HG02642 (cell line): Measurements from ENCODE around the gene KIF15.

Source experiments
- ATAC-seq: cut with Tn5 transposase; IDR thresholded peaks from one replicate; pipeline ENCODE4 v1.9.1; 2021; ENCODE audit warnings: mild to moderate bottlenecking; ENCODE audit not compliant: unreplicated experiment, poor library complexity

Gene KIF15

GRCh38 chr3:44870375-44871061, 108.9 kb downstream of the KIF15 start:
- no peak for ATAC-seq

GRCh38 chr3:44874308-44874707, 112.7 kb downstream of the KIF15 start, which contains the start of gene TGM4:
TSS of gene TGM4 (plus strand) at chr3:44874608. CDS start at chr3:44874679, 71 bp downstream.
- no peak for ATAC-seq

GRCh38 chr3:44875596-44875995, 114.0 kb downstream of the KIF15 start:
- no peak for ATAC-seq

GRCh38 chr3:44877333-44877732, 115.7 kb downstream of the KIF15 start:
- no peak for ATAC-seq

- no peak for ATAC-seq
Measured at GRCh38 chr3:44880284-44880683, 118.7 kb downstream of the KIF15 start.

DNA sequence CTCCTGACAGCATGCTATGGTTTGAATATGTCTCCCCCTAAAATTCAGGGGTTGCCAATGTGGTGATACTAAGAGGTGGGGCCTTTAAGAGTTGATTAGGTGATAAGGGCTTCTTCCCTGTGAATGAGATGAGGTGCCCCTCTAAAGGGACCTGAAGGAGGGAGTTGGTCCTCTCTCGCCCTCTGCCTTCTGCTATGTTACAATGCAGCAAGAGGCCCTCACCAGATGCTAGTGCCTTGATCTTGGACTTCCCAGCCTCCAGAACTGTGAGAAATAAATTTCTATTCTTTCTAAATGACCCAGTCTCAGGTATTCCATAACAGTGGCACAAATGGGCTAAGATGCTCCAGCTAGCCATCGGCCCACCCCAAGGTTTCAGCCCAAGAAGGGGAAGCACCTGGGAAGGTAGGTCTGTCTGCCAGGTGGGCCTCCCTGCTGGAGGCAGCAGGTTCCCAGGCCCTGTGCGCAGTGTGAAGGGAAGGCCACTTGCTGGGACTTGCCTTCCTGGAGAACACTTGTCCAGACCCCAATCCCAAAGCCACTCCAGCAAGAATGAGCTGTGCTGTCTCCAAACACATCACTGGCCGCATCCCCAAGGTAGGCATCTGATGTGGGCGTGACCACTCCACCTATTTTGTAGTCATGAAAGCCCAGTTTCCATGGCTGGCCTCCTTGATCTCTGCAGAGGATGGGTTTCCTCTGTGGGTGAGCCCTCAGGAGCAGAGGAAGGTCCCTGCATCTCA, 121.8 kb downstream of the KIF15 start:
- no peak for ATAC-seq

GRCh38 chr3:44883999-44884431, 122.4 kb downstream of the KIF15 start:
- no peak for ATAC-seq

DNA sequence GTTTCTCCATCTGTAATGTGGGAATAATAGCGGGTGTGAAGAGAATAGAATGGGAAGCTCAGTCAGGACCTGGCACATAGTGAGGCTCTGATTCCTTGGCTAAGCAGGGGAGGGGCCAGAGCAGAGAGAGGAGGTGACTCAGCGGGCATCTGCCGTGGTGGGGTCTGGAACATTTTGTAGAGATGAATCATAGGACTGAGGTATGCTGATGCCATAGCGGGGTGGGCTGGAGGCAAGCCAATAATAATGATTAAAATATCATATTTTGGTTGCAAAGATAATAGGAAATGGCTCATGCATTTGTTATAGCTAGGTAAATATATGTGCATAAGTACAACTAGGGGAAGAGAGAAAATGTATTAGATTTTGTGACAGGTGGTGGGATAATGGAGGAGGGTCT, 124.0 kb downstream of the KIF15 start:
- no peak for ATAC-seq

DNA sequence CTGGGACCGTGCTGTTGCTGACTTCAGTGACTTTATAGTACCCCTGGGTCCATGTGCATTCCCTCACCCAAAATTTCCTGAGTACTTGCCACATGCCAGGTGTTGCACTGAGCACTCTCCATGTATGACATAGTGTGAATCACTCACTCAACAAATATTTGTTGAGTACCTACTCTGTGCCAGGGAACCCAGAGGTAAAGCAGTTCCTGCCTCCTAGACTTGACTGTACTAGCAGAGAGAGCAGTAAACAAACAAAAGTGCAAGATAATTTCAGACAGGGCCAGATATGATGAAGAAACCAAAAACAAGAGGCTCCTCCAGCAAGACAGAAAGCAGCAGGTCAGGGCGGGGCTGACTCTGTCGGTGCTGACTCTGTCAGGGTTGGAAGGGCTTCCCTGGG, 125.0 kb downstream of the KIF15 start:
- no peak for ATAC-seq

- ATAC-seq: no peak
Measured at GRCh38 chr3:44887101-44887500, 125.5 kb downstream of the KIF15 start.

DNA sequence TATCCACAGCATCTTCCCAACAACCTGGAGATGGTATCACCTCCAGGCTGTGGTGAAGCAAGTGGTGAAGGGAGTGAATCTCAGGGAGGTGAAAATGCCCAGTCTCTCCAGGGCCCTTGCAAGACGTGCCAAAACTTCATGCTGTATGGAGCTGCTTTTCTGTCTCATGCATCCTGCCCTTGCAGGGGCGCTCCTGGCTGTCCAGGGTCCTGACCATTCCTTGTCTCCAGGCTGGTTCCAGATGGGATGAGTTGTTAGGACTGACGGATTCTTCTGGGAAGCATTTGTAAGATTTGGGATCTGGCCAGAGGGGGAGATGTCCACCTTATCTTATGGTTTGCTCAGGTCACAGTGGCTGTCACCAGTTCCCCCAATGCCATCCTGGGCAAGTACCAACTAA, 128.7 kb downstream of the KIF15 start:
- ATAC-seq: no peak

- no peak for ATAC-seq
Measured at GRCh38 chr3:44890852-44891251, 129.3 kb downstream of the KIF15 start.

DNA sequence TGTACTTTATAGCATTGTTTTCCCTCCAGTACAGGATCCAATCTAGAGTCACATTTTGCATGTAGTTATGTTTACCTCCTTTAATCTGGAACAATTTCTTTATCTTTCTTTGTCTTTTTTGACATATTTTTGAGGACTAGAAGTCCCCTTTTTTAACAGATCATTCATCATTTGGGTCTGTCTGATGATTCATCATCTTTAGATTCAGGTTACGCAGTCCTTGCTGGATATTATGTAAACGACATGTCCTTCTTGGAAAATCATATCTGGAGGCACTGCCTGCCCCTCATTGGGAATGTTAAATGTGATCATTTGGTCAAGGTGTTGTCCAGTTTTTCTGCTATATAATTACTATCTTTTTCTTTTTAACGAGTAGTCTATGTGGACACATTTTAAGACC, 131.1 kb downstream of the KIF15 start:
- no peak for ATAC-seq

GRCh38 chr3:44893097-44893496, 131.5 kb downstream of the KIF15 start:
- no peak for ATAC-seq

- ATAC-seq: no peak
Measured at GRCh38 chr3:44894485-44894884, 132.9 kb downstream of the KIF15 start.

- no peak for ATAC-seq
Measured at GRCh38 chr3:44896440-44896839, 134.8 kb downstream of the KIF15 start.

- no peak for ATAC-seq
Measured at GRCh38 chr3:44899683-44900367, 138.2 kb downstream of the KIF15 start.

GRCh38 chr3:44902628-44903027, 141.0 kb downstream of the KIF15 start:
- ATAC-seq: no peak
